Gastrocnemius medialis (tissue), 4 donors: Measurements from ENCODE around the gene TMEM181.

Source experiments
- CTCF ChIP-seq, 5 experiments: fragments of 450-650 bp in 3 of 5; fragments of 200-600 bp in 2 of 5; sonication (generic) in 2 of 5; IDR thresholded peaks in 4 of 5; conservative IDR thresholded peaks in 1 of 5; 1 replicate in 4 of 5; 2 replicates in 1 of 5; pipeline ENCODE4 v1.5.1; 2016 to 2019; ENCODE audit warnings: antibody characterized with exemption in 5 of 5, mild to moderate bottlenecking in 3 of 5, moderate library complexity in 3 of 5
- POLR2A ChIP-seq, 2 donors: fragments of 450-650 bp; IDR thresholded peaks; one replicate each; pipeline ENCODE4 v1.6.1; 2017; ENCODE audit warnings: antibody characterized with exemption in 2 of 2, mild to moderate bottlenecking in 2 of 2, moderate library complexity in 2 of 2

GRCh38 chr6:158593670-158594069 lies 33.8 kb downstream of the TMEM181 start:
- TF ChIP-seq CTCF (IDR thresholded peaks at IDR 0.05 in 4 of 5, conservative IDR thresholded peaks at IDR 0.05 in 1 of 5), result no peak
- no peak for TF ChIP-seq POLR2A (IDR thresholded peaks at IDR 0.05)
